AG20443 (cell line): ENCODE data around the gene TLL1.
A peak's percentile ranks its signal among the peaks of the same experiment; 100 is the strongest.

Source experiments
- DNase-seq: peaks from one replicate; pipeline ENCODE4 v3.0.0; 2012; ENCODE audit warnings: low spot score, mixed read lengths

Gene TLL1

GRCh38 chr4:165872461-165873297 is at the start of gene TLL1:
Gene TLL1 (plus strand): TSS chr4:165873237. CDS start chr4:165873905, 668 bp downstream.
- peak; percentile 29 for DNase-seq

GRCh38 chr4:165826166-165826565 is 46.9 kb upstream of the TLL1 start:
- DNase-seq: no peak

GRCh38 chr4:165827018-165827417 is 46.0 kb upstream of the TLL1 start:
- no peak for DNase-seq

- DNase-seq: no peak
These were observed 44.1 kb upstream of the TLL1 start for GRCh38 chr4:165828928-165829327.

GRCh38 chr4:165834116-165834515 is 38.9 kb upstream of the TLL1 start:
- no peak for DNase-seq

- DNase-seq: no peak
These were observed 34.5 kb upstream of the TLL1 start for GRCh38 chr4:165838575-165838974.

GRCh38 chr4:165839615-165840333 is 33.3 kb upstream of the TLL1 start:
- no peak for DNase-seq

- no peak for DNase-seq
These were observed 30.4 kb upstream of the TLL1 start for GRCh38 chr4:165842684-165843083.

GRCh38 chr4:165844161-165844560 is 28.9 kb upstream of the TLL1 start:
- DNase-seq: no peak

GRCh38 chr4:165851256-165851655 is 21.8 kb upstream of the TLL1 start:
- no peak for DNase-seq

- DNase-seq: no peak
These were observed 17.8 kb upstream of the TLL1 start for GRCh38 chr4:165855191-165855590.

- DNase-seq: no peak
These were observed 11.7 kb upstream of the TLL1 start for GRCh38 chr4:165861363-165861762.

GRCh38 chr4:165864271-165864670 is 8.8 kb upstream of the TLL1 start:
- DNase-seq: no peak

- no peak for DNase-seq
These were observed 6.9 kb upstream of the TLL1 start for GRCh38 chr4:165866019-165866650.

- DNase-seq: no peak
These were observed 5.1 kb upstream of the TLL1 start for GRCh38 chr4:165867961-165868360.

GRCh38 chr4:165873298-165874071 is 448 bp downstream of the TLL1 start:
- peak; percentile 71 for DNase-seq

- DNase-seq: peak; percentile 6
These were observed 1.2 kb downstream of the TLL1 start for GRCh38 chr4:165874072-165874790.

GRCh38 chr4:165874791-165875371 is 1.8 kb downstream of the TLL1 start:
- DNase-seq: peak; percentile 7

GRCh38 chr4:165875446-165875845 is 2.4 kb downstream of the TLL1 start:
- DNase-seq: no peak

- no peak for DNase-seq
These were observed 4.2 kb downstream of the TLL1 start for GRCh38 chr4:165877286-165877685.

- DNase-seq: no peak
These were observed 6.6 kb downstream of the TLL1 start for GRCh38 chr4:165879641-165880040.
